ENCODE results near the gene TUT1.
"Not testable (repeated sequence)": the region's sequence is repeated elsewhere in the genome, so short reads cannot be mapped to it uniquely, and the experiment has no call there.

TUT1 gene

GRCh38 chr11:62605467-62605866 is 14.1 kb upstream of the TUT1 start:
- no peak for DNase-seq (ENCODE audit: low spot score)

GRCh38 chr11:62604460-62605120 is 13.3 kb upstream of the TUT1 start:
- no peak for DNase-seq (ENCODE audit: low spot score)

DNA sequence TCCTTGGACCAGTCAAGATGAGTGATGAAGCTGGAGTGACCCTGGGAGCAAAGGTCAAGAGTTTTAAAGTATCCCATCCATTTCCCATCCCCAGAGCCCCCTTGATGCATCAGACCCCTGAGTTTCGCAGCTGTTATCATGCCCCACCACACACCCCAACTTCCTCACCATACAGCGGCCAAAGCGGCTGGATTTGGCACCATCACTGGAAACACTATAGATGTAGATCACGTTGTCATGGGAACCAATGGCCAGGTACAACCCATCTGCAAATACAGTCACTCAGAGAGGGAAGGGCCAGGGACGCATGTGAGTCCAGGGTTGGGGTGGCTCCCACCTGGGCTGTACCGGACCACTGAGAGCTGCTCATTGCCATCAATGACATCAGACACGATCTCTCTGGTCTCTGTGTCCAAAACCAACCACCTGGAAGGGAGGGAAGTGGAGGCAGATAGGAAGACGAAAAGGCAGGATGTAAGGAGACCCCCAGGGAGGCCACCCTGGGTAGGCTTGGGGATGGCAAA is 12.5 kb upstream of the TUT1 start:
- no peak for DNase-seq (ENCODE audit: low spot score)

GRCh38 chr11:62603072-62603408 is 11.7 kb upstream of the TUT1 start:
- no peak for DNase-seq (ENCODE audit: low spot score)

DNA sequence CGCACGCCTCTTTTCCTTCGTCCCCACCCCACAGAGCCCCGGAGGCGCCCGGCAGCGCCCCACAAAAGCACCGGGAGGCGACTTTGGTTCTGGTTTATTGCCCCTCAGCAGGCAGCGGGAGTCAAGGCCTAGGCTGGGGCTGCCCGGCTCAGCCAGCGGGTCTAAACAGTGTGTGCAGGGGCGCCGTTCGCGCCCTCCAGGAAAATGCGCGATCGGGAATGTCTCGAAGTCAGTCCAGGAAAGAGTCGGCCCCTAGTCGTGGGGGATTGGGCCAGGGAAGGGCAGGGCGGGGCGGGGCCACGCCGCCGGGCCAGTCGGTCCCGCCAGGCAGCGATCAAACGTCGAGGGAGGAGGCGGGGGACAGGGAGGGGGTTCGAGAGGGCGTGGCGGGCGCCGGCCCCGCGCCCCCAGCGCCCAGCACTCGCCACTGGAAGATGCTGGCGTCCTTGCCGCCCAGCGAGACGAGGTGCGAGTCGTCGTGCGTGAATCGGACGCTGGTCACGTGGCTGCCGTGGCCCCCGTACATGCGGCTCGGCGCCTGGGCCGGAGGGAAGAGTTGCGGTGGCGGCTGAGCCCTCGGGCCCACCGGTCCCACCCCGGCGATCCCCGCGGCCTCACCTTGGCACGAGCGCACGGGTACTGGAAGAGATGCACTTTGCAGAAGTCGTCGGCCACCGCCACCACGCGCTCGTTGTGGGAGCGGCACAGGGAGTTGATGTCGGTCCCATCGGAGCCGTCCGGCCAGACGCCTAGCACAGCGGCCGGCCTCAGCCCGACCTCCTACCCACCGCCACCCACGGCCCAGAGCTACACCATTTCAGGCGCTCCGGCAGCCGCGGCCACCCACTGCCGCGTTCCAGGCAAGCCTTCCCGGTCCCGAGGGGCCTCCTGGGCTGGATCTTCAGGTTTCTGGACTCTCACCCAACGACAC is 11.1 kb upstream of the TUT1 start:
- peak; percentile 83 for DNase-seq (ENCODE audit: low spot score)

GRCh38 chr11:62601372-62602140 is 10.2 kb upstream of the TUT1 start, which contains the start of gene MTA2:
TSS of gene MTA2 (minus strand) at chr11:62601865. CDS start at chr11:62601450, 415 bp downstream.
- peak; percentile 93 for DNase-seq (ENCODE audit: low spot score)

GRCh38 chr11:62601122-62601371 is 9.7 kb upstream of the TUT1 start:
- DNase-seq (ENCODE audit: low spot score): no peak

- DNase-seq (ENCODE audit: low spot score): no peak
Measured at GRCh38 chr11:62600367-62601121, 9.2 kb upstream of the TUT1 start.

GRCh38 chr11:62599901-62600300 is 8.6 kb upstream of the TUT1 start:
- DNase-seq (ENCODE audit: low spot score): no peak

- peak; percentile 93 for DNase-seq (ENCODE audit: low spot score)
Measured at GRCh38 chr11:62599069-62599696, 7.9 kb upstream of the TUT1 start.

GRCh38 chr11:62595124-62595523 is 3.8 kb upstream of the TUT1 start:
- no peak for DNase-seq (ENCODE audit: low spot score)

DNA sequence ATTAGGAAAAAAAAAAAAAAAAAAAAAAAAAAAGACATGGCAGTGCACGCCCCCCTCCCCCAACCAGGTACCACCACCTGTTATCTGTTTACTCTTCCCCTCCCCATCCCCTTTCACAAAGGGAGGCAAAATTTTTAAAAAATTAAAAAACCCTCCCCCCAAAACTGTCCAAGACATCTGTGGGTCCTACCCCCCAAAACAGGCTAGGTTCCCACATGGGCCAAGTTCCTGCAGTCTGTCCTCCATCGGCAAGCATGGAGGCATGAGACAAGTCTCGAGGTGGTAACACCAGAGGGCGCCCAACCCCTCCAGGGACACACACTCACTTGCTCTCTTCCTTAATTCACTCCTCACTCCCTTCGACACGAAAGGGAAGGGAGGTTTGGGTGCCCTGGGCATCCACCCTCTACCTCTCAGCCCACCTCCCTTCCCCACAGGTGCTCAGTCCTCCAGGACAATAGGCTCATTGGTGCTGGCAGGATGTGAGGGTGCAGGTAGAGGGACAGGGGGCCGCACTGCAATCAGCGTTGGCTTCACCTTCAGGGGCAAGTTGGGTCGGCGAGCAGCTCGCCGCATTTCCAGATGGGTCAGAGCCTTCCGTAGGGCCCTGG is 2.2 kb upstream of the TUT1 start:
- DNase-seq (ENCODE audit: low spot score): peak; percentile 70

DNA sequence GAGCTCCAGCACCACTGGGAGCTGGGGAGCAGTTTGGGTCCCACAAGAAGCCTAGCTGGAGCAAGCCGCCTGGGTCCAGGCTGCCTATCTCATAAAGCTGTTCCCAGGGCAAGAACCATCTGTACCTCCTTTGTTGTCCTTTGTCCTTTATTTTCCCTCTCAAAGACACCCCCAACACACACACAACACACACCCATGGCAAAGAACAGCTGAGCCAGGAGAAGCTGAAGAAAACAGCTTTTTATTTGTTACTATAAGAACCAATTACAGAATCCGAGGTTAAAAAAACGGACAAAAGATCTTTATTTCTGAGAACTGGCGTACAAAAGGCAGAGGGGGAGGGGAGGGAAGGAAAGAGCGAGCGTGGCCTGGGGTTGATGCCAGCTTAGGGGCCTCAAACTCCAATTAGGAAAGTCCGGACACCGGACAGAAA is 1.7 kb upstream of the TUT1 start:
- no peak for DNase-seq (ENCODE audit: low spot score)

DNA sequence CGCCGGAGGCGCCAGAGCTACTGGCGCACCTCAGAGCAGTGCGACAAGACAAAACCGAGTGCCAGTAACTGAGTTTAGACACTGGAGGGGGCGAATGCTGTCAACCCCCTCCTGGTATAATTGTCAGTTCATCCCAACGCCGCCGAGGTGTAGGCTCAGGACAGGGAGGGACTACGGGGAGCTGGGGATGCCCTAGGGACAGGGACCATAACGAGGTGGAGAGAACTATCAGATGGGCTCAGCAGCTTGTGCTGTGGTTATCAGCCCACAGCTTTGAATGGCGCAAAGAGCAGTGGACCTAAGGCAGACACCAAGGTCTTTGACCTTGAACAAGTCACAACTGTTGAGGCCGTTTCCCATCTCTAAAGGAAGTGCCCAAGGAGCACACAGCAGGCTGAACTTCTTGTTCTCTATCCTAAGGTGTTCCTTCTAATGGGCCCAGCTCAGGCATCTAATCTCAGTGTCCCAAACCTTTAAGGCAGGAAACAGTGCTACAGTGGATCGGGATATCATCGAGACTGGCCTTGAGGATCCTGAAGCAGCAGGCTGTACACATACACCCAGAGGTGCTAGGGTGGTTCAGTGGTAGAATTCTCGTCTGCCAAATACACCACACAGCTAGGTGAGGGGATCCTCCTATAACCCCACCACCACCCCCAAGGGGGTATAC is 958 bp upstream of the TUT1 start:
- DNase-seq (ENCODE audit: low spot score): no peak

DNA sequence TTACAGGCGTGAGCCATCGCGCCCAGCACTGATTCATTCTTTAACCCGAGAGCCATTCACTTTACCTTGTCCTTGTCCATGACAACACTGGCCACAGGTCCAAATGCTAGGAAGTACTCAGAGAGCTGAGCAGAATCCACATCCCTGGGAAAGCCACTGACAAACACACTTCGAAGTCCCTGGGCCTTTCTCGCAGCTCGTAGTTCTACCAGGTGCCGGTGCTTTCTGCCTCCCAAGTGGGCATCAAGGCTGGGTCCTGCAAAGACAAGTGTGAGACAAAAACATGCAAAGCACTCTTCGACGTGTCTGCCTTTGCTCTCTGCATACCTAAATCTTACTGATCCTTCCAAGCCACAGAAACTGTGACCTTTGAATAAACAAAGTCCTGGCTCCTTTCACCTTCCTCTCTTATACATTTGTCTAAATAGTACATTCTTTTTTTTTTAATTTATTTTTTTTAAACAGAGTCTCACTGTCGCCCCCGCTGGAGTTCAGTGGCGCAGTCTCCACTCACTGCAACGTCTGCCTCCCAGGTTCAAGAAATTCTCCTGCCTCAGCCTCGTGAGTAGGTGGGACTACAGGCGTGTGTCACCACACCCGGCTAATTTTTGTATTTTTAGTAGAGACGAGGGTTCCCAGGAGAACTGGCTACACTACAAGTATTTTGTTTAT is 2.2 kb downstream of the TUT1 start:
- DNase-seq (ENCODE audit: low spot score): no peak

- DNase-seq (ENCODE audit: low spot score): not testable (repeated sequence)
Measured at GRCh38 chr11:62585356-62585755, 6.0 kb downstream of the TUT1 start.

- DNase-seq (ENCODE audit: low spot score): not testable (repeated sequence)
Measured at GRCh38 chr11:62581735-62582134, 9.6 kb downstream of the TUT1 start.

DNA sequence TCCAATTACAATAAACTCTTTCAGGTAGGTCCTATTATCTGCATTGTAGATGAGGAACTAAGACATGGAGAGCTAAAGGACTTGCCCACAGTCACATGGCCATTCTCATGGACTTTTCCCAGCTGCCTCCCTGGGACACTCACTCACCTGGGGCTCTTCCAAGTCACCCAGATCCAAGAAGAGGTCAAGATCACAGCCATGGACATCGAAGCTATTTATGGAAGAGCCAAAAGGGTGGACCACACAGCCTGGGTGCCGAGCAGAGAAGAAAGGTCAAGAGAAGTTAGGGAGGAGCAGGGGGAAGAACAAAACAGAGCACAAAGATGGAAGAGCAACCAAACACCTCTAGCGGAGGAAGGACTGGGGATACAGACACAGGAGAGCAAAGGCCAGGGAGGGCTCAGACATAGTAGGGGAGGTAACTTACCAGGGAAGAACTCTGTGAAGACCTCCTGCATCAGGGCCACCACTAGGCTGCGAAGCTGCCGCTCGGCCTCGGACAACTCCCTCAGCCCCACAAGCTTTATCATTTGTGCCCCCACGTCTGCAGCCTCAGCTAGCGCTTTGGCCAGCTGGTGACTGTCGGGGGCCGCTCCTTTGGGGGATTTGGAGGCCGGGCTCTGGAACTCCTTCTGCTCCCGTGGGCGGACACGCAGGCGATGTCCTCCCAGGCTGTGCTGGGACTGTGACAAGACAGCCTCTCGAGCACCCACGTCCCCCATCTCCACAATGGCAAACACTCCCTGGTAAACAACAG is 10.2 kb downstream of the TUT1 start:
- no peak for DNase-seq (ENCODE audit: low spot score)

- no peak for DNase-seq (ENCODE audit: low spot score)
Measured at GRCh38 chr11:62579252-62579651, 12.1 kb downstream of the TUT1 start.
